Activated T-helper 1 cell treated with Interleukin-2 at 50 U/mL for 16 hours (primary cell): ENCODE data around the gene TBC1D22A.
A peak's percentile ranks its signal among the peaks of the same experiment; 100 is the strongest.
"Not testable (repeated sequence)": the region's sequence is repeated elsewhere in the genome, so short reads cannot be mapped to it uniquely, and the experiment has no call there.

ENCODE experiments used
- DNase-seq: peaks from one replicate; pipeline ENCODE4 v3.0.0-alpha.2; 2020; ENCODE audit warnings: low read depth

TBC1D22A gene, protein sequence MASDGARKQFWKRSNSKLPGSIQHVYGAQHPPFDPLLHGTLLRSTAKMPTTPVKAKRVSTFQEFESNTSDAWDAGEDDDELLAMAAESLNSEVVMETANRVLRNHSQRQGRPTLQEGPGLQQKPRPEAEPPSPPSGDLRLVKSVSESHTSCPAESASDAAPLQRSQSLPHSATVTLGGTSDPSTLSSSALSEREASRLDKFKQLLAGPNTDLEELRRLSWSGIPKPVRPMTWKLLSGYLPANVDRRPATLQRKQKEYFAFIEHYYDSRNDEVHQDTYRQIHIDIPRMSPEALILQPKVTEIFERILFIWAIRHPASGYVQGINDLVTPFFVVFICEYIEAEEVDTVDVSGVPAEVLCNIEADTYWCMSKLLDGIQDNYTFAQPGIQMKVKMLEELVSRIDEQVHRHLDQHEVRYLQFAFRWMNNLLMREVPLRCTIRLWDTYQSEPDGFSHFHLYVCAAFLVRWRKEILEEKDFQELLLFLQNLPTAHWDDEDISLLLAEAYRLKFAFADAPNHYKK

DNA sequence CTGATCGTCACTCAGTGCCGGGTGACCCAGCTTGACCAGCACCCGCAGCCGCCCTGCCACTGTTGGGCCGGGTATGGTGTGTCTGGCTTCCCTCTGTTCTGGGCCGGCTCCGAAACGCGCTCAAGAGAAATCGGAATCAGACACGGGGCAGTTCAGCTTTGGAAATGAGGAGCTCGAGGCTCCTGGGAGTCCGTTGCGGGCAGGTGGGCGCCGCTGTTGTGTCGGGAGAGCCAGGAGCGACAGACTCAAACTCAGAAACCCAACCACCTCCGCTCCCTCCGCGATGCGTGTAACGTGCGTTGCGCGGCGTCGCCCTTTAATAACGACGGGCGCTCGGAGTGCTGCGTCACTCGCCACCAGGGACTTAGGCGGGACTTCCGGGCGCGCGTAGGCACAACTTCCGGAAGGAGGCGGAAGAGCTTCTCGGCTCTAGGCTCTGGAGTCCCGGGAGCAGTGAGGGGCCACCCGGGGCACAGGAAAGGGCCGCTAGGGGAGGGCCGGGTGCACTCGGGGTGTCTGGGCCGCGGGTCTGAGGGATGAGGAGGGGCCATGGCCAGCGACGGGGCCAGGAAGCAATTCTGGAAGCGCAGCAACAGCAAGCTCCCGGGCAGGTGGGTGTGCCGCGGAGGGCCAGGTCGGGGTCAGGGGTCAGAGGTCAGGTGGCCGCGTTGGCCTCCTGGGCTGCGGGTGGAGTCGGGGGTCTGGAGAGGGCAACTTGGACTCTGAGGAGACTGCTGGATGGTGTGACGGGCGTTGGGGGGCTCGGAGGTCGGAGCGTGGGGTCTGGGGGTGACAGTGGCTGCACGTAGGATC lies at the start of gene TBC1D22A:
Gene TBC1D22A (plus strand): TSS at position 413 of the 813 bp plus-strand sequence. CDS start 137 bp downstream, at position 550.
- peak; percentile 91 for DNase-seq

DNA sequence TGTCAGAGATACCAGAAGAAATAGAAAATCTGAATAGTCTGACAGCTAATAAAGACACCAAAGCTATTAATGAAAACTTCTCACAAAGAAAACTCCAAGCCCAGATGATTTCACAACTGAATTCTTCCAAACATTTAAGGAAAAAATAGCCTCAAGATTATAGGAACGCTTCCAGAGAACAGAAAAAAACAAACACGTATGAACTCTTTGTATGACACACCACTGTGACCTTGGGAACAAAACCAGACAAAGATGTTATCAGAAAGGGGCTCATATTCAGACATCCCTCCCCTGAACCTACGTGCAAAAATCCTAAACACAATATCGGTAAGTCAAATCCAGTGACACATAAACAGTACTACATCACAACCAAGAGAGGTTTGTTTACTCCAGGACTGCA lies 47.9 kb upstream of the TBC1D22A start:
- DNase-seq: no peak

DNA sequence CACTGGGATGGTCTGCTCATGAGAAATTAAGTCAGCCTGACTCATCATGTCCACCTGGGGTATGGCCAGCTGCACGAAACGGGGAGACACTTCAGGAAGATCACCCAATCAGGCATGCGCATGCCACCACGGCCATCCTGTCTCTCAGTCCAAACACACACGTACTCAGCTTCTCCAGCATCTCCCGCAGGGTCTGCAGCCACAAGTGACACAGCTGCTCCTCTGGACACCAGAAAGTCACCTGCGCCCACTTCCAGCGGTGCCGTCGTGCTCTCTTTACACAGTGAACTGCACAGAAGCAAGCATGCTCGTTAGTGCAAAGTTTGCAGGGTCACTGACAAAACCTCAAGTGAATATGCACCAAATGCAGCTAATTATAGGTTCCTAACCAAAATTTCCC lies 42.5 kb upstream of the TBC1D22A start:
- no peak for DNase-seq

DNA sequence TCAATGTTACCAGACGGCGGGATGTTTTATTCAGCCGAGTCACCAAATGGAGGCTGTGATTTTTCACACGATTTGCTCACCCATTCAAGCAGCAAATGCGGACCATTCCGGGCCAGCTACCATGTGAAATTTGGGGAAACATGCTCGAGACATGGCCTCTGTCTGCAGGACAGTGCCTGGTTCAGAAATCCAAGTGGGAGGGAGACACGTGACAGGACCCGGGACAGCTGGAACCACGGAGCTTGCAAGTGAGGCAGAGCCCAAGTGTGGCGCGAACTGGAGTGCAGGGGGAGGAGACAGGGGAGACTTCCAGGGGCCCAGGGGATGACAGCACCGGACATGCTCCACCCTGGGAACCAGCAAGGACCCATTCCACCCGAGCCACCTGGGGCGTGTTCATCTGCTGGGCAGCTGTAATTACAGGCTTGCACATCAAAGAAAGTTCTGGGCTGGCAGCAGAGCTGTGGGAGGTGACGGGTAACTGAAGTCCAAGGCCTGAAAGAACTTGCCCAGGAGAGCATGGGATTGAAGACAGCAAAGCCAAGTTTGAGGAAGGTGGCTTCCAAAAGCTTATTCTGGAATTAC lies 40.9 kb upstream of the TBC1D22A start:
- no peak for DNase-seq

DNA sequence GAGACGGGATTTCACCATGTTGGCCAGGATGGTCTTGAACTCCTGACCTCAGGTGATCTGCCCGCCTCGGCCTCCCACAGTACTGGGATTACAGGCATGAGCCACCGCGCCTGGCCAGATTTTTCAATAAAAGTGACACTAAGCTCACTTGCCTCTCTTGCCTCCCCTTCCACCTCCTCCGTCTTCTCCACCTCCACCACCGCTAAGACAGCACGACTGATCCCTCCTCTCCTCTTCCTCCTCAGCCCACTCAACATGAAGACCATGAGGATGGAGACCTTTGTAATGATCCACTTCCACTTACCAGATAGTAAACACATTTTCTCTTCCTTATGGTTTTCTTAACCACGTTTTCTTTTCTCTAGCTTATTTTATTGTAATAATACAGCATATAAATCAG lies 38.6 kb upstream of the TBC1D22A start:
- DNase-seq: no peak

DNA sequence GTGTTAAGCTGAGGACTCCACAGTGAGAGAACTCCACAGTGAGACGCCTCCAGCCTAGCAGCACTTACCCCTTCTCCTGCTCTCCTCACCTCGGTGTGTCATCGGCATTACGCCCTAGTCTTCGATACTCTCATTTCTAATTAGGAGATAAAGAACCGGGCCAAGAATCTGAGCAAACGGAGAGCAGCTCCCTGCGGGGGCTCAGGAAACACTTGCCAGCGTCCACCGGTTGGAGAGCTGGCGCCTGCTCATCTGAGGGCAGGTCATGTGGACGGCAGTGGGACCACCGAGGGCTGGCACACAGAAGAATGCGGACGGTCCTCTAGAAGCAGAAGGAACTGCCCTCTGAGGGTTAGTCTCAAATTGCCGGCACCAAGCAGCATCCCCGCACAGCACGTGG lies 37.4 kb upstream of the TBC1D22A start:
- no peak for DNase-seq

DNA sequence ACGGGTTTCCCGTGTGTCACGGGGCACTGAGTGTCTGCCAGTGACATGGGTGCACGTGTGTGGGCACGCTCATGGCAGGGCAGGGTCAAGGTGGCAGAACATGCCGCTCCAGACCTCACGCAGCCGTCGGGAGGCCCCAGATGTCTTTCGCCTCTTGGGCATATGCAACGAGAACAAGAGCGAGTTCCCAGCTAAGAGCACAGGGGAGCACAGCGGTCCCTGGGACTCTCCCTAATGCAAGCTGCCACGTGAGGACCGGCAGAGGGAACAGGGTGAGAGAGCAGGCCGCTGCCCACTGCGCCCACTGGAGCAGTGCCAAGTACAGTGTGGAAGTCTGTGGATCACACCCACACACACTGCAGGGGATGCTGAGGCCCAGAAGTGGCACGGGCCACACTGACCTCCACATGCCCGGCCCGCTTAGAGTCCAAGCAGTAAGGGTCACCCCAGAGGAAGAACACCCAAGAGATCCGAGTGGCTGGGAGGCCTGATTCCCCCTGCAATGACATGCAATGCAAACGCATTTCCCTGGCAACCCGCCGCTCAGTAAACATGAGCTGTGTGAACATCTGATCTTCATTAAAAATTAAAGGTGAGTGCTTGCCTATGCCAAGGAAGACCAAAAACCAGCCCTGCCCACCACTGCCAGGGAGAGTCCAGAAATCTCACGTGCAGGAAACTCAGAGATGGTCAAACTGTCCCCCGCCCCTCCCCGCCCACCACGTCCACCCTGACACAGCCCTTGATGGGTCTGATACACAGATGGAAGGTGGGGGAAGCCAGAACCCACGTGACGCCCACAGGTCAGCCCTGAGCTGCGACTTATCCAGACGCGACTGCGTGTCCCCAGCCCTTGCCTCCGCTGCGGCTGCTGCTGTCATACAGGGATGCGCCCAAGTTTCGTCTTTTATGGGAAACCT lies 36.1 kb upstream of the TBC1D22A start:
- DNase-seq: no peak

DNA sequence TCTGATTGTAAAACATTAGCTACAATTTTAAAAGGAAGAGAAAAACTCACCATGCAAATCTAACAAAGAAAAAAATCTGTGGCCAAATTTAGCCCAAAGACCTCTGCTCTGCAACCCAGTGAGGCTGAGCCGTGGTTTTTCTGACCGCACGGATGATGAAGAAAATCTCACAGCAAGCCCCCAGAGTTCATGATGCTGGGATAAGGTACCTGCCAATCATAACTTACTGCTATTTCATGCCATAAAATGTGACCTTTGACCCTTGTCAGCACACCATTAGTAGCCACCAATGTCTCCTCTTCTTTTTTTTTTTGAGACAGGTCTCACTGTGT lies 35.5 kb upstream of the TBC1D22A start:
- DNase-seq: no peak

DNA sequence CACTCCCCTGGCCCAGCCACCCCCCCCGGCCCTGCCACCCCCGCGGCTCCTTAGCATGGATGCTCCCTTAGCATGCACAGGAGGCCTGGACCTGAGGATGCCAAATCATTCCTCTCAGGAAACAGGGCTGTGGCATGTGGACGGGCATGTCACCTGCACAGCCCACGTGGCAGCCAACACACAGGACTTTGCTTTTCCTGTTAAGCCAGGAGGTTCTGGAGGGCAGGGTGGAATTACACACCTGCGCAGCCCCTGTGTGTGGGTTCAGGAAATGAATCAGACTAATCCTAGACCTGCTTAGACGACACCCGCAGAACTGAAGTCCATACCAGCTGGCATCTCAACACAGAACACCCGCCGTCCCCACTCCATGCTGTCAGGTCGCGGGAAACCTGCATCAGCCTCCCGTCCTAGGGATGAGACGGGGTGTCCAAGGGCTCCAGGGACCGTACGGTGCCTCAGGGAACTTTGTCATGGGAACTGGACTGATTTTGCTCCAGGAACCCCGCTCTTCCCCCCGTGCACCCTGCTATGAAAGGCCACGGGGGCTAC lies 34.6 kb upstream of the TBC1D22A start:
- no peak for DNase-seq

DNA sequence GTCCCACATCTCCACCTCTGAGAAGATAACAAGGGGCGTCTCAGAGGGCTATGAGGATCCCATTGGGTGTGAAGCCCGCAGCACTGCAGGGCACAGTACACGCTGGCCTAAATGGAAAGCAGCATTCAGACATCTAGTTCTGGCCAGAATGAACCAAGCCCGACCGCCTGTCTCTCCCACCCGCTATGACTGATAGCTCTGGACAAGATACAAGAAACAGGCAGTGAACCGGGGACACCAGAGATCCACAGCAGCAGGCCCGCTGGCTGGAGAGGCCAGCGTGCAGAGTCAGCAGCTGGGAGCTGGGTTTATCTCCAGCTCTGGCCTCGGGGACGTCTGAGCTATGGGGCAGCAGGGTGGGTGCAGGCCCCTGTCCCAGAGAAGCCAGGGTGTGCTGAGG lies 34.0 kb upstream of the TBC1D22A start:
- DNase-seq: no peak

DNA sequence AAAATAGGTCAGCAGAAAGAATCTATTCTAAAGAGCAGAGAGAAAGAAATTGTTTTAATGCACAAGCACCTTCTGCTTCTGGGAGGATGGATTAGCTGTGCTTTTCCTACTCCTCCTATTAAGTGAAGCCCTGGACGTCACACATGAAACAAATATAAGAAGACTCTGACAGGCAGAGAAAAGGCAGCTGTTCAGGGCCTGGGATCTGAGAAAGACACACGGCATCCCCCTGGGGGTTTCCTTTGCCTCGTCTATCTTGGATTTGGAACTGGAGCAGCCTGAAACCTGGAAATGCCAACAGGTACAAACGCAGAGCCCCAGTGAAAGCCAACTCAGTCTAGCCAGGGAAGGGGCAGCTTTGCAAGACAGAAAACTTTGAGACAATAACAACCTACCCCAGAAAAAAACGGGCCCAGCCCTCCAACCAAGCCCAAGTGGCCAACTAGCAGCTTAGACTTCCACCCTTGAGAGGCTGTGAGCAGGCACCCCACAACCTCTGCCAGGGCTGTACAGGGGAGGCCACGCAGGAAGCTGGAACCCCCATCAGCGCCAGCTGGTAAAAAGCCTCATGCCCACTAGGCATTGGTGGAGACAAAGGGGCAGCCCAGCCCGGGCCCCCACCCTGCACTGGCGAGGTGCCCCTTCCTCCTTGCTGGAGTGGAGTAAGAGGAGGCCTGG lies 31.7 kb upstream of the TBC1D22A start:
- no peak for DNase-seq

DNA sequence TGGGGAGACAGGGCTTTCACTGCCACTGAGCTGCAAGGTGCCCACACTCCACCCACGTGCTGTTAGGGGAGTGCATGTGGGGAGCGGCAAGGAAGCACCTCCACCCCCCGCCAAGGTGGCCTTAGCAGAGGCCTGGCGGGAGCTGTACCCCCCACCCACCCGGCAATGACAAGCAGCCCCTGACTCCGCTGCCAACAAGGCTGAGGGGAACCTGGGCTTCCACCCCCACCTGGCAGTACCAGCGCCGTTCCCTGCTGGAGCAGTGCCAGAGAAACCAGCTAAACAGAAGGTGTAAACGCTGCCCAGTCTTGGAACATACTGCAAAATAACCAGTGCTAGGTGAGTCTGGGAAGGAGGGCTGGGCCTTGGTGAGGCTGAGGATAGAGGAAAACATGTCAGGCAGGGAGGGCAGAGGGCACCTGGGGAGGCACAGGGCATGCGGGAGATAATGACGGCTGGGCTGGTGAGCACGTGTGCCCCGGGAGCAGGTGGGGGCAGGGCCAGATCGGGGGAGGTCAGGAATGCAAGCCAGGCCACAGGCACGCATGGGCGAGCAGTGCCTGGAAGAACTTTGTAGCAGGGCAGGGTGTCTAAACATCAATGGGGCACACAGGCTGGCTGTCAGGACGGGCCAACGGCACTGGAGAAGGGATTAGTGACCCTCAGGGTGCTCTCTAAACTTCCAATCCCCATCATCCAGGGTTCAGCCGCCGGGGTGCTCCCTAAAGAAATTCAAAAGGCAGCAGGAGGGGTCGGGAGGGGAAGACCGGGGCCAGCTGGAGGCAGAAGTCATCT lies 31.0 kb upstream of the TBC1D22A start:
- no peak for DNase-seq

DNA sequence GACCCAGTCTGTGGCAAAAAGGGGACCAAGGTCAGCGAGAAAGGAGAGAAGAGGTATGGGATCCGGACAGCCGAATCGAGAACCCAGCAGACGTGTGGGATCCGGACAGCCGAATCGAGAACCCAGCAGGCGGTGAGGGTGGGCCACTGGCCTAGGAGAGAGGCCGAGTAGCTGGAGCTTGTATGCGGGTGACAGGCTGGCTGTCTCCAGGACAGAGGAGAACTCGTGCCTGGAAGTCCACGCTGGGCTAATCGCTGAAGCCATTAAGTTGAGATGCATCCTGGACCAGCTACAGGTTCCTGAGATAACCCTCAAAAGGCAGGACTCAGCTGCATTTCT lies 30.4 kb upstream of the TBC1D22A start:
- DNase-seq: no peak

DNA sequence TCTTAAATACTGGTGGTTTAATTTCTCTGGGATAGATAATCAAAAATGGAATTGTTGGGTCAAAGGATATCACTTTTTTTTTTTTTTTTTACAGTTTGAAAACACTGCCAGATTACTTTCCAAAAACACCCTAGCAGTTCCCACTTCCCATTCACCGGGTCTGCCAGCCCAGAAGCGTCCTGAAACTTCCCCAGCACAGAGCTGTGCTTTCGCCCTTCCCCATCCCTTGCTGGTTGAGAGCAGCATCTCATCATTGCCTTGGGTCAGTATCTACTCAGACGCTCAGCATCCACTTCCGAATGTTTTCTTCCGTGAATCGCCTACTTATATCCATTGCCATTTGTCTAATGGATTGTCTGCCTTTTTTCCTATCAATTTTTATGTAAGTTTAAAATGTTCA lies 29.9 kb upstream of the TBC1D22A start:
- DNase-seq: no peak

DNA sequence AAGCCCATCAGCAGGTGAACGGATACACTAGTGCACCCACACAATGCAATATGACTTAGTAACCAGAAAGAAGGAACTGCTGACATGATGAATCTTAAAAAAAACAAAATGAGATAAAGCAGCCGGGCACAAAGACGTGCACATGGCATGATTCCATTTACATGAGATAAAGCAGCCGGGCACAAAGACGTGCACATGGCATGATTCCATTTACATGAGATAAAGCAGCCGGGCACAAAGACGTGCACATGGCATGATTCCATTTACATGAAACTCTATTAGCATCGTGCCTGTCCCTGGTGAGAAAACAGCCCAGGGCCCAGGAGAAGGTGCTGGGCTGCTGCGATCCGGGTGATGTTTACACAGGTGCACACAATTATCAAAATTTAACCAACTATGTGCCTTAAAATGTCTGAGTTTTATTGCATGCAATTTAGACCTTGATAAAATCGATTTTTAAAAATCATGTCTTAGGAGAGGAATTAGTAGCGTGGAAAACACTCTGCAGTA lies 28.2 kb upstream of the TBC1D22A start:
- DNase-seq: not testable (repeated sequence)

DNA sequence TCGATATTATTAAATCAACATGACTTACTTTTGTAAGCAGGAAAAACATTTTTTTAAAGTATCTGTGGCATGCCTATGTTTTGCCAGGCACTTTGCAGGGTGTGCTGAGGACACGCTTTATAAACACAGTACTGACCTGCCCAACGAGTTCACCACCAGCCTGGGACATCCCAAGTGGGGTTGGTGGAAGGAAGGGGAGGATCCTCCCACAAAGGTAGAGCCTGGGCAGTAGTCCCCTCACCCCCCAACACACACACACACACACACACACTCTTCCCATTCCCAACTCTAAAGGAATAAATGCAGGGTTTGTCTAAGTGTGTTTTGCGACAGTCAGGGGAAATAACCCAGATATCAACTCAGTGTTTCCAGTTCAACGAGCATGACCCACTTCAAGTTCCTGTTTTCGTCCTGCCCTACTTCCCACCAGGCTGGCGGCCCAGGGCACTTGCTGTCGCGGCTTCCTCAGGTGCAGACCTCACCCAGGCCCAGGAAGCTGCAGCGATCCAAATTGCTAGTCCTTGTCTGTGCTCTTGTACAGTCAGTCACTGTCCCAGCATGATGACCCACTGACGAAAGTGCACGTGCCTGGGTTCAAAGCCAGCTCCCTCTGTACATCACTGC lies 27.5 kb upstream of the TBC1D22A start:
- DNase-seq: peak; percentile 56

DNA sequence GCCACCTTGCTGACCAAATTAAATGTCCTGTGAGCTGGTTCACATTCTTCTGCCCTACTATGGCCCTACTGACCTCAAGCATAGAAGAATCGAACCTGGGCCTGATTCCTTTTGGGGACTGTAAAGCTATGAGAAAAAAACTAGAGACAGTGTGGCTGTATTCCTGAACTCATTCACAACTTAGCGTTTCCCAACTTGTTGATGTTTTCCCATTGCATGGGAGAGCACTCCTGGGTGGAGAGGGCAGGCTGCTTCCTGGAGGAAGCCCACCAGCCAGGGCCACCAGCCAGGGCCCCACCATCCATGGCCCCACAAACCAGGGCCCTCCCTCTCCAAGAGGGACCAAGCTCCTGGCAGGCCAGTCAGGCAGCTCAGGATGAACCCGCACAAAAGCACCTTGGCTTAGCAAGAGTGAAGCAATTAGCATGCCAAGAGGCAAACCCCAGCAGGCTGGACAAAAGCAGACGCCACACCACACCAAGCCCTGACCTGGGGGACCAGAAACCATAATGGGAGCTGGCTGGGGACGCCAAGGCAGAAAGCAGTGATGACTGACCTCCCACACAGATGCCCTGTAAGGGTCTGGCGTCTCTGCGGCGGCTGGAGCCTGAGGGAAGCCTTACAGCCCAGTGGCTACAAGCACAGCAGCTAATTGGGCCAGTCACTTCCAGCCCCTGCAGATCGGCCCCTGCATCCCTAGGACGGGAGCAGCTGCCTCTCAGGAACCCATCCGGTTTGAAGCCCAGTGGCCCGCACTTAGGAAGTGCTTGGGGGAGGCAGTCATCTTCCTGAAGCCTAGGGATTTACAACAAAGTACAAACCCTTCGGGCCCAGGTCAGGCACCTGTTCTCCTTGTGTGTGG lies 26.5 kb upstream of the TBC1D22A start:
- DNase-seq: no peak

DNA sequence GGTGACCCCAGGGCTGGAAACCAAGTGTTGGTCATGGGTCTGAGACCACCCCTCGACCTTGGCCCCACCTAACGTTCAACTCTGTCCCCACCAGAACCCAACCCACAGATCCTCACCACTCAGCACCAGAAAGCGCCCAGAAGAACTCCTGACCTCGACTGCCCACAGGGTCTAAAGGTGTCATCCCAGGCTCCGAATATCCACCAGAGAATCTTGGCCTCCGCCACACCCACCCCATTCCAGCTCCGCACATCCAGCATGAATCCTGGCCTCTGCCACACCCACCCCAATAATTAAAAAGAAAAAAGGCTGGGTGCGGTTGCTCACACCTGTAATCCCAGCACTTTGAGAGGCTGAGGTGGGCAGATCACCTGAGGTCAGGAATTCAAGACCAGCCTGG lies 25.7 kb upstream of the TBC1D22A start:
- DNase-seq: no peak
